Measurements from ENCODE around the gene HSD17B1. TPM values are rescaled to one million over a fixed set of nuclear protein-coding genes. Genes with fewer than 3 reads are reported as not detected.

Gene HSD17B1
- total and polyA plus RNA-seq, 2 donors (not counting 3 experiments of a cell fraction or from before 2014, with no cell fraction given): 0.22 to 1.0 TPM

DNA sequence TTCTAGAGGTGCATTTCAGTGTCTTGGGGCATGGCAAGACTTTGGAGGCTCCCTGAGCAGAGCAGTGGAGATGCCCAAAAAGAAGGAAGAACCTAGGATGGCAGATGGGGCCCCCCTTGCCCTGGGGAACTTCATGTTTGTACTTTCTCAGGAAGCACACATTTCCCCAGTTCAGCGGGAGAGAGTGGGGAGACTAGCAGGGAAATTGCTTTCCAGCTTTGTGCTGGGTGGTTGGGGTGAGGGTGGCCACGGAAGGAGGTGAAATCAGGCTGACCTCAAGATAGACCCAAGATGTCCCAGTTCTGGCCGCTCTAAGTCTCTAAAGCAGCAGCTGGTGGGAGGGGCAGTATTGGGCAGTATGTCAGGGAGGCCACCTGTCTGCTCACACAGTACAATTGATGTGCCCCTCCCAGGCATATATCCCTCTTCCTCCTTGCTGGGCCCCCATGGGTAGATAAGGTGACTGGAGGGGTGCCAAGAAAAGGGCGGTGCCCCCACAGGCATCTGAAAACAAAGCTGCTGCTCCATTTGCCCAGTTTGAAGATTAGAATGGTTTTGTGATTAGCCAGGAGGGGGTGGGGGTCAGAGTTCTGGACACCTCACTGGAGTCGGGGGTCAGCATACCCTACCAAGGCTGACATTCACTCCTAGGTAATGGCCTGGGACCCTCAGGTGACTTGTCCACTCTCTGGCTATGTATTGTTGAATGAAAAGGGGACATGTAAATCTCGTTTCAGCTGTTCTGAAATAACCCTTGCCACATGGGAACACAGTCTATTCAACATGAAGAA lies 33.8 kb upstream of the HSD17B1 start:
- H3K27ac ChIP-seq (ENCODE audit: insufficient read depth, low read depth, low read length): peak overlapping the region; percentile 100
- H3K9me3 ChIP-seq (replicated peaks; ENCODE audit: control insufficient read depth, insufficient read depth, low read length): no peaks in the 10 kb centered on the region
- H3K4me1 ChIP-seq (ENCODE audit: control insufficient read depth, extremely low read depth, insufficient read depth, low read length): peaks cover 58% of the 10 kb centered on the region
- DNase-seq (ENCODE audit: low read depth, low spot score) (peak; percentile 81), FAIRE-seq (no peak)
- intact Hi-C loops (cut with micrococcal nuclease): loop anchor here (1.0 kb wide), 4 partner anchors 8 to 199 kb away; partner anchors contain the start of genes CAVIN1 and NAGLU
- no peaks in the 10 kb centered on the region for H4K20me1 ChIP-seq (replicated peaks; ENCODE audit: control insufficient read depth, extremely low read depth, insufficient read depth, low read length)
- peak; percentile 46 for TF ChIP-seq POLR2AphosphoS5 (IDR thresholded peaks at IDR 0.05; ENCODE audit: insufficient read depth, low read depth, low read length)
- no peak for TF ChIP-seq POLR2A (IDR thresholded peaks at IDR 0.05; ENCODE audit: low read depth, low read length)
- TF ChIP-seq GATA2 (IDR thresholded peaks at IDR 0.05; ENCODE audit: insufficient read depth, insufficient read length, low read depth, low read length): peak; percentile 83
- H3K36me3 ChIP-seq (ENCODE audit: control insufficient read depth in 2 of 2, extremely low read depth in 1 of 2, insufficient read depth in 2 of 2, low read length in 2 of 2): peaks cover 0 to 3% of the 10 kb centered on the region in 2 experiments
- H3K9ac ChIP-seq (replicated peaks; ENCODE audit: extremely low read depth, insufficient read depth, low read length): peak overlapping the region; percentile 97
- peak overlapping the region in 1 of 3 experiments; percentile 20 for H3K4me3 ChIP-seq (replicated peaks in 1 of 3; ENCODE audit: insufficient read depth in 1 of 3, low read depth in 1 of 3, low read length in 3 of 3)
- H3K9me1 ChIP-seq (replicated peaks; ENCODE audit: control insufficient read depth, extremely low read depth, insufficient read depth, low read length): no peaks in the 10 kb centered on the region
- BruUV-seq (replicated peaks): TSS peak; percentile 4
- CTCF ChIA-PET: interaction anchor here (0.6 to 5.4 kb wide), 27 partner anchors 8 to 335 kb away, joined by 3 to 190 read pairs (median 9); partner anchors contain the start of genes CAVIN1 and STAT3
- no peak overlapping the region for H2AFZ ChIP-seq (ENCODE audit: low read depth, low read length)
- peak overlapping the region; percentile 48 for H3K4me2 ChIP-seq (ENCODE audit: insufficient read depth, low read length)
- no peaks in the 10 kb centered on the region for H3K27me3 ChIP-seq (ENCODE audit: control insufficient read depth in 2 of 2, insufficient read depth in 2 of 2, low read length in 2 of 2)
- no peaks in the 10 kb centered on the region for H3K79me2 ChIP-seq (ENCODE audit: control insufficient read depth, insufficient read depth, low read length)
- dilution Hi-C loops (cut with MboI; ENCODE audit: extremely low pct_ligation_motif_present, low sequenced_read_pairs): loop anchor here (25.0 kb wide), 1 partner anchor 182 kb away; no protein-coding TSS in a partner anchor
- POLR2A ChIA-PET: interaction anchor here (1.5 to 4.5 kb wide), 8 partner anchors 8 to 200 kb away, joined by 4 to 38 read pairs (median 13); partner anchors contain the start of genes CAVIN1 and NAGLU
